ENCODE measurements around the gene PFN4. TPM values are rescaled to one million over a fixed set of nuclear protein-coding genes. Genes with fewer than 3 reads are reported as not detected.

PFN4 gene
- total and polyA plus RNA-seq, 9 of the 15 experiments (the other 6 are each of a cell fraction or from before 2014, with no cell fraction given): 0.07 to 0.54 (median 0.31) TPM; not detected in 2

DNA sequence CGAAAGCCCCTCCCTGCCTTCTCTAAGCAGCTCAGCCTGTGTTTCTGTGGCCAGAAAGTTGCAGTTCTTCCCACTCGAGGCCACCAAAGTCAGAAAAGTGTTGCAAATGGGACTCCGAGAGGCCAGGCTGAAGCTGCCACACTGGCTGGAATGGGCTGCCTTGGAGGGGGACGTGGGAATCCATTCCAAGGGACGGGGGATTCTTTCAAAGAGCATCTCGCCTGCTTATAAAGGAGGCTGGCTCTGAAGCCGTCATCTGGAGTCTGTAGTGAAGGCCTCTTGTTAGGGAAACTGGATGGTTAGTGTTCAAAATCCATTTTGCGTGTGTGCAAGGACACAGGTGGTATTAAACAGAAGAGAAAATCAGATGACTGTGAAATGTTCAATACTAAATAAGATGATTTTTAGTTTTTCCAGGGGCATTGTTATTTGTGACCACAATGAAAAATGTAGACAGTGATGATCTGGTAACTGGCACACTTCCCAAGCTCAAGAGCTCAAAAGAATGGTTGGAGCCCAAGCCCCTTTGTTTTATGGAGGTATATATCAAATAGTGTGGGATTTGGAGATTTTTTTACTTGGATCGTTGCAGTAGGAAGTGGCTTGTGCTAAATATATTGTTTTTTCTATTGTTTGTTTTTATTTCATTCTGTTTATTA, 917 bp upstream of the PFN4 start:
- CTCF ChIA-PET (ENCODE audit: low intra/inter-chr PET ratio): no interaction called here
- BruUV-seq (replicated peaks): no TSS peak
- peak; percentile 26; the same call in 1 of the 2 replicates for TF ChIP-seq HDAC2 (IDR thresholded peaks at IDR 0.05)
- no peak for TF ChIP-seq ZNF699 (CRISPR knock-in tag; IDR thresholded peaks at IDR 0.05; ENCODE audit: insufficient replicate concordance)
- TF ChIP-seq, protein P1, sequence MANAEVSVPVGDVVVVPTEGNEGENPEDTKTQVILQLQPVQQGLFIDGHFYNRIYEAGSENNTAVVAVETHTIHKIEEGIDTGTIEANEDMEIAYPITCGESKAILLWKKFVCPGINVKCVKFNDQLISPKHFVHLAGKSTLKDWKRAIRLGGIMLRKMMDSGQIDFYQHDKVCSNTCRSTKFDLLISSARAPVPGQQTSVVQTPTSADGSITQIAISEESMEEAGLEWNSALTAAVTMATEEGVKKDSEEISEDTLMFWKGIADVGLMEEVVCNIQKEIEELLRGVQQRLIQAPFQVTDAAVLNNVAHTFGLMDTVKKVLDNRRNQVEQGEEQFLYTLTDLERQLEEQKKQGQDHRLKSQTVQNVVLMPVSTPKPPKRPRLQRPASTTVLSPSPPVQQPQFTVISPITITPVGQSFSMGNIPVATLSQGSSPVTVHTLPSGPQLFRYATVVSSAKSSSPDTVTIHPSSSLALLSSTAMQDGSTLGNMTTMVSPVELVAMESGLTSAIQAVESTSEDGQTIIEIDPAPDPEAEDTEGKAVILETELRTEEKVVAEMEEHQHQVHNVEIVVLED (CRISPR knock-in tag; IDR thresholded peaks at IDR 0.05): no peak
- TF ChIP-seq, protein P2, sequence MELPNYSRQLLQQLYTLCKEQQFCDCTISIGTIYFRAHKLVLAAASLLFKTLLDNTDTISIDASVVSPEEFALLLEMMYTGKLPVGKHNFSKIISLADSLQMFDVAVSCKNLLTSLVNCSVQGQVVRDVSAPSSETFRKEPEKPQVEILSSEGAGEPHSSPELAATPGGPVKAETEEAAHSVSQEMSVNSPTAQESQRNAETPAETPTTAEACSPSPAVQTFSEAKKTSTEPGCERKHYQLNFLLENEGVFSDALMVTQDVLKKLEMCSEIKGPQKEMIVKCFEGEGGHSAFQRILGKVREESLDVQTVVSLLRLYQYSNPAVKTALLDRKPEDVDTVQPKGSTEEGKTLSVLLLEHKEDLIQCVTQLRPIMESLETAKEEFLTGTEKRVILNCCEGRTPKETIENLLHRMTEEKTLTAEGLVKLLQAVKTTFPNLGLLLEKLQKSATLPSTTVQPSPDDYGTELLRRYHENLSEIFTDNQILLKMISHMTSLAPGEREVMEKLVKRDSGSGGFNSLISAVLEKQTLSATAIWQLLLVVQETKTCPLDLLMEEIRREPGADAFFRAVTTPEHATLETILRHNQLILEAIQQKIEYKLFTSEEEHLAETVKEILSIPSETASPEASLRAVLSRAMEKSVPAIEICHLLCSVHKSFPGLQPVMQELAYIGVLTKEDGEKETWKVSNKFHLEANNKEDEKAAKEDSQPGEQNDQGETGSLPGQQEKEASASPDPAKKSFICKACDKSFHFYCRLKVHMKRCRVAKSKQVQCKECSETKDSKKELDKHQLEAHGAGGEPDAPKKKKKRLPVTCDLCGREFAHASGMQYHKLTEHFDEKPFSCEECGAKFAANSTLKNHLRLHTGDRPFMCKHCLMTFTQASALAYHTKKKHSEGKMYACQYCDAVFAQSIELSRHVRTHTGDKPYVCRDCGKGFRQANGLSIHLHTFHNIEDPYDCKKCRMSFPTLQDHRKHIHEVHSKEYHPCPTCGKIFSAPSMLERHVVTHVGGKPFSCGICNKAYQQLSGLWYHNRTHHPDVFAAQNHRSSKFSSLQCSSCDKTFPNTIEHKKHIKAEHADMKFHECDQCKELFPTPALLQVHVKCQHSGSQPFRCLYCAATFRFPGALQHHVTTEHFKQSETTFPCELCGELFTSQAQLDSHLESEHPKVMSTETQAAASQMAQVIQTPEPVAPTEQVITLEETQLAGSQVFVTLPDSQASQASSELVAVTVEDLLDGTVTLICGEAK (IDR thresholded peaks at IDR 0.05): 0 out of 2 replicates have a peak, but pooled peaks have one; percentile 37
- TF ChIP-seq, protein P2 (CRISPR knock-in tag; IDR thresholded peaks at IDR 0.05): no peak
- TF ChIP-seq, protein P3, sequence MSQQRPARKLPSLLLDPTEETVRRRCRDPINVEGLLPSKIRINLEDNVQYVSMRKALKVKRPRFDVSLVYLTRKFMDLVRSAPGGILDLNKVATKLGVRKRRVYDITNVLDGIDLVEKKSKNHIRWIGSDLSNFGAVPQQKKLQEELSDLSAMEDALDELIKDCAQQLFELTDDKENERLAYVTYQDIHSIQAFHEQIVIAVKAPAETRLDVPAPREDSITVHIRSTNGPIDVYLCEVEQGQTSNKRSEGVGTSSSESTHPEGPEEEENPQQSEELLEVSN (IDR thresholded peaks at IDR 0.05; ENCODE audit: borderline replicate concordance in 1 of 2, extremely low read depth in 1 of 2, insufficient read depth in 1 of 2, insufficient read length in 1 of 2, low read depth in 1 of 2, low read length in 1 of 2, poor library complexity in 1 of 2, severe bottlenecking in 1 of 2): peak in 1 of 2 experiments; percentile 9
- TF ChIP-seq FOXK2 (conservative IDR thresholded peaks at IDR 0.05 in 1 of 2, IDR thresholded peaks at IDR 0.05 in 1 of 2; ENCODE audit: low read depth in 2 of 2): 0 out of 4 replicates have a peak, but pooled peaks of 1 of the 2 experiments have one; percentile 15
- no peak for TF ChIP-seq HNRNPL (IDR thresholded peaks at IDR 0.05; ENCODE audit: low read depth, low read length)

More for the DNA sequence above, 917 bp upstream of the PFN4 start:
- WGBS (ENCODE audit: insufficient coverage, low coverage, missing lambda C conversion rate): 12% methylated on average over 8 of the region's 9 CpGs
- Histone ChIP-seq H2AFZ (ENCODE audit: low read depth, low read length) (peak overlapping the region; percentile 99), H3K9me1 (ENCODE audit: control insufficient read depth, insufficient read depth, low read length) (no peaks in the 10 kb centered on the region), H3K4me3 (peak overlapping the region; percentile 67), H3K27ac (ENCODE audit: extremely low read depth, low read depth, low read length) (peak overlapping the region; percentile 78), H3K9ac (ENCODE audit: insufficient read depth in 1 of 2, low read depth in 2 of 2, low read length in 2 of 2) (peak overlapping the region; percentile 79 to 95), H3K36me3 (ENCODE audit: control insufficient read depth, insufficient read depth, low read length) (no peaks in the 10 kb centered on the region), H3K9me3 (replicated peaks; ENCODE audit: control insufficient read depth, insufficient read depth, low read depth, low read length) (no peaks in the 10 kb centered on the region), H3K27me3 (ENCODE audit: control insufficient read depth in 2 of 2, insufficient read depth in 2 of 2, low read length in 2 of 2) (no peaks in the 10 kb centered on the region), H3K79me2 (ENCODE audit: control insufficient read depth, insufficient read depth, low read length) (peaks cover 6% of the 10 kb centered on the region; the same call in 1 of the 3 replicates), H4K20me1 (replicated peaks; ENCODE audit: control insufficient read depth, insufficient read depth, low read length) (no peaks in the 10 kb centered on the region), H3K4me2 (ENCODE audit: insufficient read depth, low read length) (peak overlapping the region; percentile 93), H3K4me1 (replicated peaks in 1 of 2; ENCODE audit: control insufficient read depth in 2 of 2, insufficient read depth in 2 of 2, low read length in 2 of 2) (peaks cover 3 to 11% of the 10 kb centered on the region in 2 experiments; a peak in 3 of 5 replicates)
- no peak for DNase-seq (ENCODE audit: extremely low read depth in 1 of 4, low spot score in 3 of 4)
- peak; percentile 32 for FAIRE-seq
- intact Hi-C loops (cut with micrococcal nuclease): loop anchor here (2.0 kb wide), 1 partner anchor 39 kb away; the partner anchor contains the start of gene TP53I3
- in situ Hi-C loops (cut with MboI): no loop called here
- peak; percentile 18 for ATAC-seq
- POLR2A ChIA-PET: interaction anchor here (0.6 to 2.8 kb wide), 5 partner anchors 11 to 247 kb away, joined by 3 to 13 read pairs (median 3); partner anchors contain the start of gene SF3B6
